ENCODE measurements around the gene ALG14. TPM values are rescaled to one million over a fixed set of nuclear protein-coding genes. Genes with fewer than 3 reads are reported as not detected.
"Not testable (repeated sequence)": the region's sequence is repeated elsewhere in the genome, so short reads cannot be mapped to it uniquely, and the experiment has no call there.

Gene ALG14
- total RNA-seq, 1 donor from 2014 or later: 1.3 TPM

GRCh38 chr1:95091290-95091689 is 18.5 kb upstream of the ALG14 start:
- ATAC-seq; DNase-seq; intact Hi-C loops (cut with micrococcal nuclease): not testable (repeated sequence)

DNA sequence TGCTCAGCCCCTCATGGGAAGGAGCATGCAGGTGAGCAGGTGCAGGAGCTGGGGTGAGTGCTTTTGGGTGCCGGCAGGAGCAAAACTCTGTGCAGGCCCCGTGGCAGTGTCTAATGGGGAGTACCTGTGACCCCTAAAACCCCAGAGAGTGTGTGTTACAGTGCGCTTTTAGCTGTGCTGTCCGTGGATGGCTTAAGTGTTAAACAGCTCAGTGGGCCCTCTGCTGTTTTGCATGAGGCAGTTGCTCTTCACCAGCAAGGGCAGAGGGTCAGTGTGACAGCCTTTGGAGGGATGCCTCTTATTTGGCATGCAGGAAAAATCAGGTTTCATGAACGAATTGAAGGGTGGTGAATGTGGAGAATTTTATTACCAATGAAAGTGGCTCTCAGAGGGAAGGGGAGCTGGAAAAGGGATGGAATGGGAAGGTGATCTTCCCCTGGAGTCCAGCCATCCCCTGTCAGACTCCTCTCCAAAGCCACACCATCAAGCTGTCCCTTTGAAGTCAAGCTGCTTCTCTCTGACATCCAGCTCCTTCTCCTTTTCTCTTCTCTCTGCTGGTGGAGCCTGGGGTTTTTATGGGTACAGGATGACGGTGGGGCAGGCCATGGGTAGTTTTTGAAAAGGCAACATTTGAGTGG is 17.0 kb upstream of the ALG14 start:
- intact Hi-C loops (cut with micrococcal nuclease): loop anchor here (10.0 kb wide), 1 partner anchor 145 kb away; the partner anchor contains the start of gene RWDD3
- DNase-seq (no peak), ATAC-seq (no peak)

- ATAC-seq (no peak), DNase-seq (no peak)
- intact Hi-C loops (cut with micrococcal nuclease): loop anchor here (10.0 kb wide), 1 partner anchor 146 kb away; the partner anchor contains the start of gene RWDD3
These were observed 15.6 kb upstream of the ALG14 start for GRCh38 chr1:95088303-95088702.

DNA sequence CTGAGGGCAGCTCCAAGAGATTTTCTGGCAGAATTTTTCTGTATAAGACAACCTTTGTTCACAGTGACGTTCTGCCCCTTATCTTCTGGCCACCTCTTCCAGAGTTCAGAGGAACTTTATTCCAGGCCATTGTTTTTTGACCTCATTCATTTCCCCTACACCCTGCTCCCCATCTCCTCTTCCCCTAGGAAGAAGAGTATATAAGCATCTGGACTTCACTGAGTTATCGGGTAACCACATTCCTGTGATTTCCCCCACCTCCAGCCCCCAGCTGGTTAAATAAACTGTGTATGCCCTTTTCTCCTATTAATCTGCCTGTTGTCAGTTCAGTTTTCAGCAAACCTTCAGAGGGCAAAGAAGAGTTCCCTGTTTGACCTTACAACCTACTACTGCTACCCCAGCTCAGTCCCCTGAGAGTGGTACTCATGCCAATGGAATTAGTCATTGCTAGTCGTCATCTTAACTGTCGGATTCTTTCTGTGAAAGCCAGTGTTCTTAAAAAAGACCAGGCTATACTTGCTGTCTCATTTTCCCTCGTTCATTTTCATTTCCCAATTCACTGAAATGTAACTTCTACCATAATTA is 14.3 kb upstream of the ALG14 start:
- intact Hi-C loops (cut with micrococcal nuclease): loop anchor here (10.0 kb wide), 1 partner anchor 148 kb away; the partner anchor contains the start of gene RWDD3

GRCh38 chr1:95085376-95085775 is 12.6 kb upstream of the ALG14 start:
- DNase-seq (no peak), ATAC-seq (no peak)
- intact Hi-C loops (cut with micrococcal nuclease): loop anchor here (10.0 kb wide), 1 partner anchor 149 kb away; the partner anchor contains the start of gene RWDD3

More for the DNA sequence above, 14.3 kb upstream of the ALG14 start:
- DNase-seq (no peak), ATAC-seq (peak; percentile 94)

DNA sequence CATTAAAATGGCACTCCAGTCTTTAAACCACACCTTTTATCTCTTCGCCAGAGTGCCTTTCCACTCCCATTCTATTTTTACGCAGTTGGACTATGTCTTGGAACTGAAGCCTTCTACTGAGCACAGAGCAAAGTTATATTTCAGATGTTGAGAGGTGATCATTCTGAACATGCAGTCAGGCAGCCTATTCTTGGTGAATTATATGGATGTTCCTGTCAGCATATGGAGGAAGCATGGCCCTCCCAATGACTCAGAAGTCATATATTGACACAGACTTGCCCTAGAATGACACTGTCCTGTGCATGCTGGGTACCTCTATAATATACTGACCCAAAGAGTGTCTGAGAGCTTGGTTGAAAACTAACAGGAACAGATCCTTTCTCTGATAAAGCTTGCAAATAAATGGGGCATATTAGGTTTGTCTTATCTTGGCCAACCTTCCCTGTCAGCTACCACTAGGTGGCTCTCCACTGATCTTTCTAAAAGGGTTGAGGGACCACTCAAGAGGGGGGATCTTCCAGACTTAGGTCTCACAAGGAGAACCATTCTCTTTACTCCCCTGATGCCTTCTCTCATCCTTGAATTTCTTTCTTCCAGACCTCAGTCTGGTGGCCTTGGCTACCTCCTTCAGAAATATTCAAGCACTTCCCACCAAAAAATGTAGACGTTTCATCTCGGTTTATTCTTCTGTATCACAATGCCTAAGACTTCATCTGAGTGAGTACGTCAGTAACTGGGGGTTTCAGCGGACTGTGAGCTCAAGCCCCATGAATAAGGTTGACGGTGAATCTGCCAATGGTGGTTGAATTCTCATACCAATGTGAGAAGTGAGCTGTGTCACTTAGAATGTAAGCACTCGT is 11.8 kb upstream of the ALG14 start:
- intact Hi-C loops (cut with micrococcal nuclease): loop anchor here (10.0 kb wide), 1 partner anchor 150 kb away; the partner anchor contains the start of gene RWDD3
- no peak for DNase-seq
- ATAC-seq: peak; percentile 57

- intact Hi-C loops (cut with micrococcal nuclease): loop anchor here (10.0 kb wide), 1 partner anchor 154 kb away; the partner anchor contains the start of gene RWDD3
- ATAC-seq (no peak), DNase-seq (no peak)
These were observed 8.1 kb upstream of the ALG14 start for GRCh38 chr1:95080879-95081278.

- DNase-seq: no peak
- intact Hi-C loops (cut with micrococcal nuclease): loop anchor here (10.0 kb wide), 1 partner anchor 154 kb away; the partner anchor contains the start of gene RWDD3
- no peak for ATAC-seq
These were observed 7.7 kb upstream of the ALG14 start for GRCh38 chr1:95080446-95080845.

- intact Hi-C loops (cut with micrococcal nuclease): no loop called here
- DNase-seq (no peak), ATAC-seq (no peak)
These were observed 3.3 kb upstream of the ALG14 start for GRCh38 chr1:95076034-95076433.

GRCh38 chr1:95073446-95073845 is 695 bp upstream of the ALG14 start:
- ATAC-seq (peak; percentile 8), DNase-seq (no peak)
- intact Hi-C loops (cut with micrococcal nuclease): loop anchor here (2.0 kb wide), 1 partner anchor 39 kb away; no protein-coding TSS in a partner anchor

DNA sequence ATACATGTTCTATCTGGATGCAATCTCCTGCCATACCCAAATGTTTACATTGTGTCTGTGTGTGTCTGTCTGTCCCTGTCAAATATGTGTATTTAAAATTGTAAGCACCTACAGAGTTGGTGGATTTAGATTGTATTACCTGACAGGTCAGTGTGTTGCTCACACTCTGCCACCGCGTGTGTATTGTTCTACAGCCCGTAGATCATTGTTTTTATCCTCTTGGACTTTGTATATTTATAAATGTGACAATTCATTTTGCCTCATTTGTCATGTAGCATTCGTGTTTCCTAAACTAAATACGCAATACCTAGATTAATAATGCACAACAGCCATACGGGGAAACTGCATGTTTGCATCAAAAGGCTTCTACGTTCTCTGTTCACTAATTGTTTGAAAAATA is 634 bp downstream of the ALG14 start:
- intact Hi-C loops (cut with micrococcal nuclease): loop anchor here (2.0 kb wide), 1 partner anchor 41 kb away; no protein-coding TSS in a partner anchor
- ATAC-seq: no peak
- DNase-seq: no peak

DNA sequence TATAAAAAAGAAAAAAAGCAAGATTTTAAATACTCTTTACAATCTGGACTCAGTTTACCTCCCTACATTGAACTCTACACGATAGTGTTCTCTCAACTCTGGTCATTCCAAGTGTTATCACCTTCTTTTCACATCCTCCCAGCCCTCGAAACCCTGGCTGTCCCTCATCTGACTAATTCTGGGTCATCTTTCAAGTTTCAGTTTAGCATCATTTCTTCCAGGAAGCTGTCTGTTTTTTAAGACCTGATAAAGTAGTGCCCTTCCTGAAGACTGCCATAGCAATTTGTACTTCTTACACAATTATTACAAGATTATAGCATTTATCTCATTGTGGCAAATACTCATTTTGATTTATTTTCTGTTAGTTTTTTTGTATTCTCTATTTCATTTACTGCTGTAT is 1.2 kb downstream of the ALG14 start:
- DNase-seq (no peak), ATAC-seq (no peak)
- intact Hi-C loops (cut with micrococcal nuclease): no loop called here

DNA sequence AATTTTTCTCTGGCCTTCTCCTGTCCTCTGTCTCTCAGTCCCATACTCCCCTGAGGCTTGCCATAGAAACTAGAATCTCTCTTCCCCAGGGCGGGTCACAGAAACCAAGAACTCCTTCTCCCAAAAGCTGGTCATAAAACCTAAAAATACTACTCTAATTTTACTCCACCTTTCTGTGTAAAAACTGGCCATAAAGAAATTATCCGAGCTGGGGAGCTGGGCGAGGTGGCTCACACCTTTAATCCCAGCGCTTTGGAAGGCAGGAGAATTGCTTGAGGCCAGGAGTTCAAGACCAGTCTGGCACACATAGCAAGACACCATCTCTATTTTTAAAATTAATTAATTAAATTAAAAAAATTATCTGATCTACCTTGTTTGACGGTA is 3.0 kb downstream of the ALG14 start:
- ATAC-seq: no peak

DNA sequence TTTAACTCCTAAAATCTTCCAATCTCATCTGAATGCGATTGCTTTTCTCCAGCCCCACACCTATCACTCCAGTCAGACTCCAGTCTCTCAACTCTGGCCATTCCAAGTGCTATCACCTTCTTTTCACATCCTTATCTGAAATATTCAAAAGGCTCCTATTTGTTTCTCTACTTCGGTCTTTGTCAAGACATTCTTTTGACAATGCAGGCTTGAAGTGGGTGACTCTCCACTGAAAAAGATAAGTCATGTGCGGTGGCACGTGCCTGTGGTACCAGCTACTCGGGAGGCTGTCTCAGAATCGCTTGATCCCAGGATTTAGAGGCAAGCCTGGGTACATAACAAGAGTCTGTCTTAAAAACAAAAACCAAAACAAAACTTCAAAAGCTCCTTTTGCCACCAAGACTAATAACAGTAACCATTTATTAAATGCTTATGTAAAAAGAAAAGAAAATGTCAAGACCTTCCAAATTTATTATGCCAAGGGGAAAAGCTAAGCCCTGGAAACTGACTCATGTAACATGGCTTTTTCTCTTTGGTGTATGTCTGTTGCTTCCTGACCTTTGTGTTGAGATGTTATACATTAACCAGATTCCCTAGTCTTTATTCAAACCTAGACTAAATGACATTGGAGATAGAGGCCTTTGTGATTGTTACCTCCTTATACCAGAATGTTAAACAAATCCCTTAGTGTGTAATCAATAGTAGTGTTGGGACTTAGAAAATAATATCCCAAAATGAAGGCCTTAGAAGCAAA is 3.6 kb downstream of the ALG14 start:
- intact Hi-C loops (cut with micrococcal nuclease): no loop called here
- no peak for ATAC-seq
- no peak for DNase-seq

More for the DNA sequence above, 3.0 kb downstream of the ALG14 start:
- intact Hi-C loops (cut with micrococcal nuclease): no loop called here
- DNase-seq: no peak

DNA sequence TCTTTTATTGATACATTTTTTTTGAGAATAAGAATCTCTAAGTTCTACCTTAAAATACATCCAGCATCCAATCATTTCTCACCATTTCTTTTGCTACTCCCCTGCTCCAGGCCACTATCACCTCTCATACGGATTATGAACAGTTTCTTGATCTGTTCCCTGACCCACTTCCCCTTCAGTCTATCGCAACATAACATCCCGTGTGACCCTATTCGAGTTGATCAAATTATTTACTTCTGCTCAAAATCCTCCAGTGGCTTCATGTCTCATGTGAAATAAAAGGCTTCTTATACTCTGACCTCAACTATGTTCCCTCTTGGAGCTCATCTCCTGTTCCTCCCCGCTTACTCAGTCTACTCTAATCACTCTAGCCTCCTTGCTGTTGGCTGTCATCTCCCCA is 5.2 kb downstream of the ALG14 start:
- intact Hi-C loops (cut with micrococcal nuclease): no loop called here
- DNase-seq: no peak
- ATAC-seq: no peak

- DNase-seq: no peak
- intact Hi-C loops (cut with micrococcal nuclease): no loop called here
- no peak for ATAC-seq
These were observed 5.7 kb downstream of the ALG14 start for GRCh38 chr1:95067062-95067461.

- intact Hi-C loops (cut with micrococcal nuclease): no loop called here
- ATAC-seq (no peak), DNase-seq (no peak)
These were observed 11.2 kb downstream of the ALG14 start for GRCh38 chr1:95061445-95062006.

GRCh38 chr1:95058974-95059373 is 13.8 kb downstream of the ALG14 start:
- intact Hi-C loops (cut with micrococcal nuclease): no loop called here
- ATAC-seq: no peak
- DNase-seq: no peak

DNA sequence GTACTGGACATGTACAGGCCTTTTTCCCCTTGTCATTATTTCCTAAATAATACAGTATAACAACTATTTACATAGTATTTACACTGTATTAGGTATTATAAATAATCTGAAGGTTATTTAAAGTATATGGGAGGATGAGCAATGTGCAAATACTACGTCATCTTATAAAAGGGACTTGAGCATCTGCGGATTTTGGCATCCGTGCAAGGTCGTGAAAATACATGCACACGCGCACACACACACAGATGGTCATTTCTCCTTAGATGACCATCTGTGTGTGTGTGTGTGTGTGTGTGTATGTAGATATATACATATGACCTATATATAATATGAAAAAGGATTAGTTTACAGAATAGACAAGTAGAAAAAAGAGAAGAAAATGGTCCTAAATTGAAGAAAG is 15.4 kb downstream of the ALG14 start:
- intact Hi-C loops (cut with micrococcal nuclease): no loop called here
- ATAC-seq: no peak
- DNase-seq: no peak

All from left ventricle myocardium superior (tissue), 1 donor.